Liver (tissue), 9 donors: Measurements from ENCODE around the gene SCN8A. TPM values are rescaled to one million over a fixed set of nuclear protein-coding genes. Genes with fewer than 3 reads are reported as not detected.

ENCODE experiments used
- DNase-seq: peaks from one replicate; pipeline ENCODE4 v3.0.0-alpha.2; 2017; ENCODE audit warnings: low spot score
- H3K27ac ChIP-seq, 2 donors: one replicate each; pipeline ENCODE4 v1.7.0; 2013; ENCODE audit warnings: inconsistent platforms in 2 of 2, low read length in 2 of 2, control low read depth in 1 of 2, low read depth in 1 of 2, mild to moderate bottlenecking in 1 of 2
- H3K27me3 ChIP-seq, 4 donors: one replicate each; pipeline versions ENCODE4 v1.6.1 to v1.7.0; 2013; ENCODE audit warnings: low read length in 3 of 4, inconsistent platforms in 1 of 4, mild to moderate bottlenecking in 1 of 4, moderate library complexity in 1 of 4; ENCODE audit not compliant: control insufficient read depth in 4 of 4, insufficient read depth in 4 of 4
- H3K36me3 ChIP-seq, 4 donors: one replicate each; pipeline versions ENCODE4 v1.6.1 to v1.7.0; 2013; ENCODE audit warnings: low read length in 3 of 4, mild to moderate bottlenecking in 3 of 4, low read depth in 1 of 4, moderate library complexity in 1 of 4; ENCODE audit not compliant: control insufficient read depth in 4 of 4, insufficient read depth in 3 of 4
- H3K4me1 ChIP-seq, 4 donors: one replicate each; pipeline versions ENCODE4 v1.6.1 to v1.7.0; 2013; ENCODE audit warnings: low read length in 3 of 4, mild to moderate bottlenecking in 3 of 4, moderate library complexity in 1 of 4; ENCODE audit not compliant: control insufficient read depth in 4 of 4, insufficient read depth in 4 of 4
- H3K4me3 ChIP-seq, 3 donors: one replicate each; pipeline versions ENCODE4 v1.6.1 to v1.7.0; 2013; ENCODE audit warnings: low read length in 3 of 3, control low read depth in 1 of 3, low read depth in 1 of 3, mild to moderate bottlenecking in 1 of 3
- H3K9ac ChIP-seq, 2 donors: one replicate each; pipeline ENCODE4 v1.7.0; 2013; ENCODE audit warnings: low read length in 2 of 2, mild to moderate bottlenecking in 2 of 2, moderate library complexity in 2 of 2, control low read depth in 1 of 2, low read depth in 1 of 2
- H3K9me3 ChIP-seq, 4 donors: one replicate each; pipeline versions ENCODE4 v1.6.1 to v1.7.0; 2013; ENCODE audit warnings: low read length in 3 of 4; ENCODE audit not compliant: control insufficient read depth in 4 of 4
- ATF3 ChIP-seq: IDR thresholded peaks from 2 replicates; pipeline ENCODE4 v1.6.1; 2016; ENCODE audit warnings: antibody characterized with exemption
- CTCF ChIP-seq: fragments of 150-350 bp; IDR thresholded peaks from 2 replicates; pipeline ENCODE4 v1.5.1; 2017; ENCODE audit warnings: improper control_type of control experiment, low read depth, low read length; ENCODE audit not compliant: missing input control
- EGR1 ChIP-seq, 2 donors: IDR thresholded peaks; 2 replicates each; pipeline ENCODE4 v1.6.1; 2016 to 2018; ENCODE audit warnings: antibody characterized with exemption in 2 of 2, low read depth in 2 of 2
- FOXA1 ChIP-seq: IDR thresholded peaks from 2 replicates; pipeline ENCODE4 v1.6.1; 2016; ENCODE audit warnings: antibody characterized with exemption
- GABPA ChIP-seq, 2 donors: IDR thresholded peaks in 1 of 2; conservative IDR thresholded peaks in 1 of 2; 2 replicates each; pipeline ENCODE4 v1.6.1; 2016; ENCODE audit warnings: antibody characterized with exemption in 2 of 2, mild to moderate bottlenecking in 1 of 2, moderate library complexity in 1 of 2
- HNF4A ChIP-seq, 2 donors: conservative IDR thresholded peaks; 2 replicates each; pipeline ENCODE4 v1.6.1; 2016; ENCODE audit warnings: antibody characterized with exemption in 2 of 2, mild to moderate bottlenecking in 2 of 2
- HNF4G ChIP-seq: IDR thresholded peaks from 2 replicates; pipeline ENCODE4 v1.6.1; 2016; ENCODE audit warnings: antibody characterized with exemption
- JUND ChIP-seq, 2 donors: IDR thresholded peaks; 2 replicates each; pipeline ENCODE4 v1.6.1; 2016; ENCODE audit warnings: antibody characterized with exemption in 2 of 2
- NR2F2 ChIP-seq: IDR thresholded peaks from 2 replicates; pipeline ENCODE4 v1.6.1; 2016; ENCODE audit warnings: antibody characterized with exemption
- REST ChIP-seq: IDR thresholded peaks from 2 replicates; pipeline ENCODE4 v1.6.1; 2016; ENCODE audit warnings: antibody characterized with exemption, mild to moderate bottlenecking
- RXRA ChIP-seq, 2 donors: IDR thresholded peaks; 2 replicates each; pipeline ENCODE4 v1.6.1; 2017 to 2018; ENCODE audit warnings: antibody characterized with exemption in 2 of 2, mild to moderate bottlenecking in 1 of 2
- YY1 ChIP-seq: IDR thresholded peaks from 2 replicates; pipeline ENCODE4 v1.6.1; 2016; ENCODE audit warnings: antibody characterized with exemption, mild to moderate bottlenecking
- ZBTB33 ChIP-seq: IDR thresholded peaks from 2 replicates; pipeline ENCODE4 v1.6.1; 2016; ENCODE audit warnings: antibody characterized with exemption
- WGBS: extraction: QIAGEN DNeasy Blood & Tissue Kit; methylation state at CpG from one replicate; pipeline ENCODE4 v1.1.7; 2013; 5-methylcytosine and 5-hydroxymethylcytosine counted together
- polyA plus RNA-seq, 2 donors: library from polyadenylated mRNA; stranded (reverse) in 1 of 2; unstranded in 1 of 2; fragments of 200-250 nt in 1 of 2; fragments of >200 nt in 1 of 2; fragmentation: Nextera tagmentation in 1 of 2; extraction: Ambion mirVana in 1 of 2; gene quantifications; one replicate each; pipeline versions ENCODE4 v1.2.1 to v1.2.3, GENCODE V29; 2013 to 2015
- total RNA-seq, 2 donors: library from RNA; depleted of rRNA; stranded (reverse); fragments of >200 nt; gene quantifications; one replicate each; pipeline ENCODE4 v1.2.3, GENCODE V29; 2014
- donor health status: healthy.
- donor health status: healthy.
- donor health status: healthy.
- donor health status: healthy.
- donor health status: healthy.

Gene SCN8A
- total RNA-seq (10 to 100 TPM in 1 of 2 donors, 1 to 10 TPM in 1; 5.6 to 12.7 TPM), polyA plus RNA-seq (1 to 10 TPM in 1 of 2 donors, under 1 TPM in 1; 0.84 to 1.9 TPM)

GRCh38 chr12:51591016-51591901 is at the start of gene SCN8A:
SCN8A (plus strand) TSS chr12:51591233; CDS start chr12:51662818, 71,585 bp downstream.
- 2% methylated on average over 91 of the region's 91 CpGs for WGBS
- Histone ChIP-seq H3K4me1 (peaks cover 5 to 13% (median 9%) of the 10 kb centered on the region in 4 donors), H3K9me3 (no peaks in the 10 kb centered on the region), H3K9ac (peak within 1 kb of the TSS in 1 of 2 donors; percentile 50), H3K36me3 (no peaks in the 10 kb centered on the region), H3K27me3 (no peaks in the 10 kb centered on the region), H3K4me3 (peak within 1 kb of the TSS; percentile 56 to 95 (median 83)), H3K27ac (peak within 1 kb of the TSS in 1 of 2 donors; percentile 57)
- DNase-seq = peak; percentile 63
- TF ChIP-seq ZBTB33 = no peak
- TF ChIP-seq NR2F2 = no peak
- no peak for TF ChIP-seq ATF3

- H3K27ac ChIP-seq = no peak overlapping the region
- DNase-seq = no peak
- no peaks in the 10 kb centered on the region for H3K9me3 ChIP-seq
- H3K27me3 ChIP-seq = no peaks in the 10 kb centered on the region
- TF ChIP-seq ZBTB33 = no peak
- TF ChIP-seq HNF4A (conservative IDR thresholded peaks at IDR 0.05) = no peak
- TF ChIP-seq JUND (IDR thresholded peaks at IDR 0.05) = no peak
- no peak for TF ChIP-seq GABPA (IDR thresholded peaks at IDR 0.05 in 1 of 2, conservative IDR thresholded peaks at IDR 0.05 in 1 of 2)
- TF ChIP-seq ATF3 = no peak
- no peak for TF ChIP-seq YY1
- TF ChIP-seq REST = no peak
- TF ChIP-seq NR2F2 = no peak
- TF ChIP-seq EGR1 (IDR thresholded peaks at IDR 0.05; ENCODE audit: low read depth in 2 of 2) = no peak
- TF ChIP-seq FOXA1 = no peak
- TF ChIP-seq CTCF = no peak
- TF ChIP-seq RXRA (IDR thresholded peaks at IDR 0.05) = no peak
- TF ChIP-seq HNF4G = no peak
- H3K4me3 ChIP-seq = no peak overlapping the region
- H3K4me1 ChIP-seq = no peaks in the 10 kb centered on the region
- no peaks in the 10 kb centered on the region for H3K36me3 ChIP-seq
- no peak overlapping the region for H3K9ac ChIP-seq
Measured at GRCh38 chr12:51546097-51546496, 44.9 kb upstream of the SCN8A start.
